H1 (cell line): ENCODE measurements around the gene NAV2.

Experiments used
- EP300 ChIP-seq, 2 experiments: IDR thresholded peaks; 1 replicate in 1 of 2; 2 replicates in 1 of 2; pipeline ENCODE4 v1.6.1; 2011 to 2012; ENCODE audit warnings: low read depth in 2 of 2, low read length in 2 of 2, mild to moderate bottlenecking in 2 of 2, borderline replicate concordance in 1 of 2, inconsistent platforms in 1 of 2, moderate library complexity in 1 of 2
- HDAC6 ChIP-seq: IDR thresholded peaks from one replicate; pipeline ENCODE4 v1.7.1; 2012; ENCODE audit warnings: low read depth, mild to moderate bottlenecking, inconsistent platforms, low read length, moderate library complexity
- POLR2A ChIP-seq, 2 experiments: IDR thresholded peaks; 1 replicate in 1 of 2; 2 replicates in 1 of 2; pipeline ENCODE4 v1.6.1; 2011; ENCODE audit warnings: low read depth in 2 of 2, low read length in 2 of 2, mild to moderate bottlenecking in 2 of 2; ENCODE audit errors: control extremely low read depth in 1 of 2
- RFX5 ChIP-seq: IDR thresholded peaks from 2 replicates; pipeline ENCODE4 v1.6.1; 2011; ENCODE audit warnings: low read depth, low read length, improper control_type of control experiment, borderline replicate concordance
- SP1 ChIP-seq: IDR thresholded peaks from 2 replicates; pipeline ENCODE4 v1.6.1; 2011; ENCODE audit warnings: low read depth, low read length
- TF ChIP-seq, protein P1 (sequence below), 3 experiments: IDR thresholded peaks; 1 replicate in 2 of 3; 2 replicates in 1 of 3; pipeline versions ENCODE4 v1.5.1 to v1.6.1; 2011; ENCODE audit warnings: low read length in 3 of 3, mild to moderate bottlenecking in 3 of 3, inconsistent platforms in 2 of 3, low read depth in 1 of 3, moderate library complexity in 1 of 3; ENCODE audit not compliant: insufficient read depth in 1 of 3; ENCODE audit errors: control extremely low read depth in 1 of 3

DNA sequence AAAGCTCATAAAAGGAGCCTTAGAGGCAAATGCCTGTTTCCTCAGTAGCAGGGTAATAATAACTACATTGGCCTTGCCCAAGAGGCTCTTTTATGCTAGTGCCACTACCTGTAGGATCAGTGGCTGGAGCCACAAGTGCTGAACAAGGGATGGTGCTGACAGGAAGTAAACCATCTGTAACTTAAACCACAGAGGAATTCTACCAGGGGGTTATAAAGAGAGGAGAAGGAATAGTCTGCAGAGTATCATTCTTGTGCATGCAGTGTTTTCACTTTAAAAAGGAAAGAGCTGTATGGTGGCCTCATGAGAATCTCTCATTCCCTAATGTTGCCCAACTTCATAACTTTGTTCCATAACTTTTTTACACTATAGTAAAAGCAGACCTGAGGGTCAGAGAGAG is 279.5 kb downstream of the NAV2 start:
- TF ChIP-seq EP300 (IDR thresholded peaks at IDR 0.05; ENCODE audit: borderline replicate concordance in 1 of 2, low read depth in 2 of 2, low read length in 2 of 2): no peak
- TF ChIP-seq POLR2A (IDR thresholded peaks at IDR 0.05; ENCODE audit: control extremely low read depth in 1 of 2, low read depth in 2 of 2, low read length in 2 of 2): no peak
- no peak for TF ChIP-seq RFX5
- TF ChIP-seq, protein P1, sequence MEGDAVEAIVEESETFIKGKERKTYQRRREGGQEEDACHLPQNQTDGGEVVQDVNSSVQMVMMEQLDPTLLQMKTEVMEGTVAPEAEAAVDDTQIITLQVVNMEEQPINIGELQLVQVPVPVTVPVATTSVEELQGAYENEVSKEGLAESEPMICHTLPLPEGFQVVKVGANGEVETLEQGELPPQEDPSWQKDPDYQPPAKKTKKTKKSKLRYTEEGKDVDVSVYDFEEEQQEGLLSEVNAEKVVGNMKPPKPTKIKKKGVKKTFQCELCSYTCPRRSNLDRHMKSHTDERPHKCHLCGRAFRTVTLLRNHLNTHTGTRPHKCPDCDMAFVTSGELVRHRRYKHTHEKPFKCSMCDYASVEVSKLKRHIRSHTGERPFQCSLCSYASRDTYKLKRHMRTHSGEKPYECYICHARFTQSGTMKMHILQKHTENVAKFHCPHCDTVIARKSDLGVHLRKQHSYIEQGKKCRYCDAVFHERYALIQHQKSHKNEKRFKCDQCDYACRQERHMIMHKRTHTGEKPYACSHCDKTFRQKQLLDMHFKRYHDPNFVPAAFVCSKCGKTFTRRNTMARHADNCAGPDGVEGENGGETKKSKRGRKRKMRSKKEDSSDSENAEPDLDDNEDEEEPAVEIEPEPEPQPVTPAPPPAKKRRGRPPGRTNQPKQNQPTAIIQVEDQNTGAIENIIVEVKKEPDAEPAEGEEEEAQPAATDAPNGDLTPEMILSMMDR (IDR thresholded peaks at IDR 0.05; ENCODE audit: control extremely low read depth in 1 of 3, insufficient read depth in 1 of 3, low read depth in 1 of 3, low read length in 3 of 3): no peak
- TF ChIP-seq SP1: no peak
- no peak for TF ChIP-seq HDAC6
